Omental fat pad (tissue), 4 donors: Measurements from ENCODE around the gene SLFN13. TPM values are rescaled to one million over a fixed set of nuclear protein-coding genes. Genes with fewer than 3 reads are reported as not detected.
"Not testable (repeated sequence)": the region's sequence is repeated elsewhere in the genome, so short reads cannot be mapped to it uniquely, and the experiment has no call there.

Experiments
- ATAC-seq: fragments of 150-250 bp; one replicate; pipeline ENCODE4 v1.9.1; 2016; ENCODE audit warnings: mild to moderate bottlenecking, moderate library complexity; ENCODE audit not compliant: low FRiP score
- DNase-seq: peaks from one replicate; pipeline ENCODE4 v3.0.0-alpha.2; 2019; ENCODE audit warnings: low spot score
- total RNA-seq, 4 donors: library from RNA; depleted of rRNA; stranded (reverse); fragments of >200 nt; gene quantifications; one replicate each; pipeline ENCODE4 v1.1.0, GENCODE V29; 2016
- TF ChIP-seq, protein P1 (sequence below), 3 donors: fragments of 450-650 bp; IDR thresholded peaks; one replicate each; pipeline ENCODE4 v1.5.1; 2016 to 2017; ENCODE audit warnings: antibody characterized with exemption in 3 of 3, mild to moderate bottlenecking in 3 of 3, moderate library complexity in 2 of 3

The SLFN13 gene
- total RNA-seq, 4 donors from 2014 or later, result 5.9 to 20.3 (median 7.4) TPM

DNA sequence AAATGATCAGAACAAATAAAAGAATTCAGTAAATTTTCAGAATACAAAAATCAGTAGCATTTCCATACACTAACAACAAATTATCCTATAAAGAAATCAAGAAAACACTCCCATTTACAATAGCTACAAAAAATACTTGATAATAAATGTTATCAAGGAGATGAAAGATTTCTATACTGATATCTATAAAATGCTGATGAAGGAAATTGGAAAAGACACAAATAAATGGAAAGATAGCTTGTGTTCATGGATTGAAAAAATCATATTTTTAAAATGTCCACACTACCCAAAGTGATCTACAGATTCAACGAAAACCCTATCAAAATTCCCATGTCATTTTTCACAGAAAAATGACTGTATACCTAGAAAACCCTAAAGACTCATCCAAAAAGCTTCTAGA lies 34.3 kb downstream of the SLFN13 start:
- no peak for ATAC-seq
- TF ChIP-seq, protein P1, sequence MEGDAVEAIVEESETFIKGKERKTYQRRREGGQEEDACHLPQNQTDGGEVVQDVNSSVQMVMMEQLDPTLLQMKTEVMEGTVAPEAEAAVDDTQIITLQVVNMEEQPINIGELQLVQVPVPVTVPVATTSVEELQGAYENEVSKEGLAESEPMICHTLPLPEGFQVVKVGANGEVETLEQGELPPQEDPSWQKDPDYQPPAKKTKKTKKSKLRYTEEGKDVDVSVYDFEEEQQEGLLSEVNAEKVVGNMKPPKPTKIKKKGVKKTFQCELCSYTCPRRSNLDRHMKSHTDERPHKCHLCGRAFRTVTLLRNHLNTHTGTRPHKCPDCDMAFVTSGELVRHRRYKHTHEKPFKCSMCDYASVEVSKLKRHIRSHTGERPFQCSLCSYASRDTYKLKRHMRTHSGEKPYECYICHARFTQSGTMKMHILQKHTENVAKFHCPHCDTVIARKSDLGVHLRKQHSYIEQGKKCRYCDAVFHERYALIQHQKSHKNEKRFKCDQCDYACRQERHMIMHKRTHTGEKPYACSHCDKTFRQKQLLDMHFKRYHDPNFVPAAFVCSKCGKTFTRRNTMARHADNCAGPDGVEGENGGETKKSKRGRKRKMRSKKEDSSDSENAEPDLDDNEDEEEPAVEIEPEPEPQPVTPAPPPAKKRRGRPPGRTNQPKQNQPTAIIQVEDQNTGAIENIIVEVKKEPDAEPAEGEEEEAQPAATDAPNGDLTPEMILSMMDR (IDR thresholded peaks at IDR 0.05), result no peak
- DNase-seq, result no peak

DNA sequence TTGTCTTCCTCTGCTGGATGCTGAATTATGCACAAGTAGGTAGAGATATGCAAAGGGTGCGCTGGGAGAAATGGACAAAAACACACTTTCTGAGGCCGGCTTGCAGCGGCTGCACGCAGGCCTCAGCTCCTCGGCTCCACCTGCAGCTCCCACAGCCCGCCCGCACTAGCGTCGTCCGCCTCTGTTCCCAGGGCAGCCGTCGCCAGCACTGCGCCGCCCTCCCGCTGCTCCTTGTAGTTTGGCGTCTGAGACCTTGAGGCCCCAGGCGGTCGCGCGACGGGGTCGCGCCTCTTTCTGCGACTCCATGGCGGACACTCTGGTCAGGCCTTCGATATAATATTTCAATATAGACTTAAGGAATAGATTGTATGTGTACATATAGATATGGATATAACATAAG lies 41.0 kb downstream of the SLFN13 start:
- TF ChIP-seq, protein P1 (IDR thresholded peaks at IDR 0.05), result no peak
- DNase-seq (no peak), ATAC-seq (no peak)

DNA sequence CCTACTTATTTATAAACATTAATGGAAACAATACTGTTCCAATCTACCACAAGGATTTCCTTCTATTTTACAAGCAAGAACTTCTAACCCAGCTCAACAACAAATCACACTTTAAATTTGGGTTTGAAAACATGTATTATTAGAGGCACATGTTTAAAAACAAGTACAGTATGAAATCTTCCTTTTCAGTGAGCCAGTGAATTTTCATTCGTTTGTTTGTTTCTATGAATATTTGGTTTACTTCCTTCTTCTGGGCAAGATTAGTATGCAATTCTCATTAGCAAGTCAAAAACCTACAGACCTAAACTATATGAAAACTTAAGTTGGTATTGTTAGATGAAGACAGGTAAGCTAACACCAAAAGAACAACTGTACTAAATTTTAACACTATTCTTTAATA lies 42.0 kb downstream of the SLFN13 start:
- DNase-seq (no peak), ATAC-seq (no peak)
- TF ChIP-seq, protein P1 (IDR thresholded peaks at IDR 0.05), result no peak

DNA sequence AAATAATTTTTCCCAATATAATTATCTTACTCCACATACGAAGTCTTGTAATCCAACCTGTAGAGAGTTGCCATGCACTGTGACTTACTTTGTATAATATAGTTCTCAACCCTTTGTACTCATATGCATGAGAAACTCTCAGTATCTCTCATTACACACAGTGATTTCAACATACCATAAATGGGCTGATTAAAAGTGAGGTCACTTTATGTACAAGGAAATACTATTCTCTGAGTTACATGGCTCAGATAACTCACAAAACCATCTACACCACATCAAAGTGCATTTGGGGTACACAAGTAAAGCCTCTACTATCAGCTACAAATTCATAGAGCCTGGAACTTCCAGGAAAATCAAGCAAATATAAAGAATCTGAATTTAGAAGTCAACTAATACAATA lies 44.2 kb downstream of the SLFN13 start:
- TF ChIP-seq, protein P1 (IDR thresholded peaks at IDR 0.05), result no peak
- ATAC-seq (no peak), DNase-seq (no peak)

DNA sequence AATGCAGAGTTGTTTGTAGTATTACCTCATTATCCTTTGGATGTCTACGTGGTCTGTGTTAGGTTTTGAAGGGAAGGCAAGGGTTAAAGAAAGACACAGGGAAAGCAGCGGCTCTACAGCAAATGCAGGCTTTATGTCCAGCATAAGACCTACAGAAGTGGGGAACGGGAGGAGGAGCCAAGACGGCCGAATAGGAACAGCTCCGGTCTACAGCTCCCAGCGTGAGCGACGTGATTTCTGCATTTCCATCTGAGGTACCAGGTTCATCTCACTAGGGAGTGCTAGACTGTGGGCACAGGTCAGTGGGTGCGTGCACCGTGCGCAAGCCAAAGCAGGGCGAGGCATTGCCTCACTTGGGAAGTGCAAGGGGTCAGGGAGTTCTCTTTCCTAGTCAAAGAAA lies 54.8 kb downstream of the SLFN13 start:
- not testable (repeated sequence) for DNase-seq, ATAC-seq

DNA sequence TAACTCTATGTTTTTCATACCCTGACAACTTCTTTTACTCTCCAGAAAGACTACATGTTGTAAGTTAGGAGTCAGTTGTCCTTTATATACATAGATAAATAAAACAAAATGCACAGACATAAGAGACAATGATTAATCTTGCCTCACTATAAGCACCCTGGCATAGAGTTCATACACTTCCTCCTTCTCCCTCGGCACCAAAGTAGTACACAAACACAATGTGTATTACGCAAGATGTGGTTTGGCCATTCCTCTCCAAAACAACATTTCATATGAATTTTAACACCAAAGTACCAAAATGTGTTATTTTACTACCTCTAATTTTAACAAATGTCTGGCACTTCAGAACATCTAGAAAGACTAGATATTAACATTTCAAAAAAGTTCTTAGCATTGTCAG lies 57.9 kb downstream of the SLFN13 start:
- TF ChIP-seq, protein P1 (IDR thresholded peaks at IDR 0.05), result no peak
- ATAC-seq, result no peak
- no peak for DNase-seq

DNA sequence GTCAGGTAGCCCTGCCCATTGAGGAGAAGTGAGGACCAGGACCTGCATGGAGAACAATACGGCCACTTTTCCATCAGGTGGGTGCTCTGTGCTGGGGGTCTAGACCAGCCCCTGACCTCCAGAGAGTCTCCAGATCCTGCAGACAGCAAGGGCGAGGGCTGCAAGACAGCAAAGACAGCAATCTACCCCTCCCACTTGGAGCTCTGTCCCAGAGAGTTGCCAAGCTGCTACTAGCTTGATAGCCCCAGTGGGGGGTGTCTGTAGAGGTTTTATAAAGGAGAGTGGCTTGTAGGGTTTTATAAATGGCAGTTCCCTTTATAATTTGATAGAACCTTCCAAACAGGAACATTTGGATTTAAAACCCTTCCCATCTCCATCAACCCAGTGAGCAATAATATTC lies 58.4 kb downstream of the SLFN13 start:
- no peak for ATAC-seq
- no peak for DNase-seq
- TF ChIP-seq, protein P1 (IDR thresholded peaks at IDR 0.05), result no peak

DNA sequence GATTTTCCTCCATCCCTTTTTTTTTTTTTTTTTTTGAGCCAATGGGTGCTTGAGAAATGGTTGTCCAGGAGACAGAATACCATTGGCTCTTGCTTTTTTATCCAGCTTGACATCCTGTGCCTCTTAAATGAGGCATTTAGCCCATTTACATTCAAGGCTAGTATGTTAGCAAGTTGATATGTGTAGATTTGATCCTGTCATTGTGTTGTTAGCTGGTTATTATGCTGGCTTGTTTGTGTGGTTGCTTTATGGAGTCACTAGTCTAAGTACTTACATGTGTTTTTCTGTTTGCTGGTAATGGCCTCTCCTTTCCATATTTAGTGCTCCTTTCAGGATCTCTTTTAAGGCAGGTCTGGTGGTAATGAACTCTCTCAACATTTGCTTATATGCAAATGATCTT lies 61.1 kb downstream of the SLFN13 start:
- DNase-seq, result no peak

More for the DNA sequence above, 61.1 kb downstream of the SLFN13 start:
- TF ChIP-seq, protein P1 (IDR thresholded peaks at IDR 0.05), result no peak
- no peak for ATAC-seq
